Activated CD4-positive, alpha-beta T cell treated with anti-CD3 and anti-CD28 coated beads, Interleukin-2, amount 50 U/mL, for 48 hours (primary cell): ENCODE measurements around the gene GJB4.
"Not testable (repeated sequence)": the region's sequence is repeated elsewhere in the genome, so short reads cannot be mapped to it uniquely, and the experiment has no call there.

Source experiments
- DNase-seq, 2 experiments: peaks; one replicate each; pipeline ENCODE4 v3.0.0-alpha.2; 2020

GJB4 gene

GRCh38 chr1:34806396-34806795 is 46.9 kb downstream of the GJB4 start:
- no peak for DNase-seq

- DNase-seq = no peak
Observed at GRCh38 chr1:34808051-34808810, 48.7 kb downstream of the GJB4 start.

GRCh38 chr1:34810781-34811180 is 51.2 kb downstream of the GJB4 start:
- not testable (repeated sequence) for DNase-seq
